Activated T-cell treated with anti-CD3 and anti-CD28 coated beads for 4 hours (primary cell): ENCODE data around the gene FZR1.
"Not testable (repeated sequence)": the region's sequence is repeated elsewhere in the genome, so short reads cannot be mapped to it uniquely, and the experiment has no call there.

Experiments used
- DNase-seq: peaks from one replicate; pipeline ENCODE4 v3.0.0-alpha.2; 2020

FZR1 gene

DNA sequence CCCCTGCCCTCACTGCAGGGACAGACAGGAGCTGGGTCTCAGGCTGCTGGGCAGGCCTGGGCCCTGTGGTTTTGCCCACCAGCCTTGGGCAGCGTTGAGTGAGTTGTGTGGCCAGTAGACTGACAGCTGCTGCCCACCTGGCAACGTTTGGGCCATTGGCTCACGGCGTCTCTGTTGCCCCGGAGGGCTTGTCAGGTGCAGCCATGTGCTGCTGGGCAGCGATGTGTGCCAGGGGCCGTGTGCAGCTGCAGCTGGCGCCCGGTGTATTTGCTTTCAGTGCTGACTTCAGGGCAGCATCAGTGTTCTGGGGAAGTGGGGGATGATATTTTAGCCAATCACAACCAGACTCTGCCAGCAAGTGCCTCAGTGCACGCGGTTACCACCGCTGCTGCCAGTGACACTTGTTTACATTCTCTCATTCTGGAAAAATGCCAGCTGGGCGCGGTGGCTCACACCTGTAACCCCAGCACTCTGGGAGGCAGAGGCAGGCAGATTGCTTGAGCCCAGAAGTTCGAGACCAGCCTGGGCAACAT lies 10.6 kb downstream of the FZR1 start:
- no peak for DNase-seq

- no peak for DNase-seq
Measured at GRCh38 chr19:3517638-3518037, 11.5 kb downstream of the FZR1 start.

DNA sequence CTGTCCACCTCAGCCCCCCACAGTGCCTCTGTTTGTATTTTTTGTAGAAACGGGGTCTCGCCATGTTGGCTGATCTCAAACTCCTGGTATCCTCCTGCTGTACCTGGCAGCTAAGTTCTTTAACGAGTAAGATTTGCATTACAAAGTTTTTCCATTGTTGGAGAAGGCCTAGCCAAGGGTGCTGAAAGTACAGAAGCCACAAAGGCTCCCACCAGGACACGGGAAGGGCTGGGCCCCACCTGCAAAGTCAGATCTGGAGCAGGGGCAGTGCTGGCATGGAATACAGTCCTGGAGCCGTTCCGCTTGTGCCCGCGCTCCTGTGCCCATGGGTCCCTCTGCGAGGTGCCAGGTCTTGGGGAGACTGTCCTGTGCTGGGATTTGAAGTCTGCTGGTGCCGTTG lies 12.1 kb downstream of the FZR1 start:
- DNase-seq = no peak

DNA sequence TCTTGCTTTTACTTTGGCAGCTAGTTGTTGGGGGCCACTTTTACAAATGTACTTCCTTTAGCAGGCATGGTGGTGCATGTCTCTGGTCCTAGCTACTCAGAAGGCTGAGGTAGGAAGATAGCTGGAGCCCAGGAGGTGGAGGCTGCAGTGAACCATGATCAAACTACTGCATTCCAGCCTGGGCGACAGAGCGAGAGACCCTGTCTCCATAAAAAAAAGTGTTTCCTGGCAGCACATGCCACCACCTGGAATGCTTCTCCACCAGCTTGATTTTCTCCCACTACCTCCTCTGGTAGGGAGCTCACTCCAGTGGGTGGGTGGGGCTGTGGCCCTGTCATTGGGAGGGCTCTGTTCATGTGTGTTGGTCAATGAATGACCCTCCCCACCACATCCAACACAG lies 12.5 kb downstream of the FZR1 start:
- DNase-seq = no peak

DNA sequence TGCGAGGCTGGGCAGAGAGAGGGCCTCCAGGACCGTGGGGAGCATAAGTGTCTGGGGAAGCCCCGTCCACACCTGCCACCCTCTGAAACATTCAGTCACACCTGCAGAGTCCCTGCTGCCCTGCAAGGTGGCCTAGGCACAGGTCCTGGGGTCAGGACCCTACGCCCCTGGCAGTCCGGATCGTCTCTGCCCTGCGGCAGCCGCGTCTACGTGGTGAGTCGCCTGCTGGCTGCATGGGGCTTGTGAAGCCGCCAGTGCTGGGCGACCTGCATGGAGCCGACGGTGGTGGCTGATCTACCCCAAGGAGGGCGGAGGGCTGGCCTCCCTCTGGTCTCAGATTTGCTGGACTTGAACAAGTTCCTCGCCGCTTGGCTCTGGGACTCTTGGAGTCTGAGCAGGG lies 13.0 kb downstream of the FZR1 start:
- DNase-seq = no peak

DNA sequence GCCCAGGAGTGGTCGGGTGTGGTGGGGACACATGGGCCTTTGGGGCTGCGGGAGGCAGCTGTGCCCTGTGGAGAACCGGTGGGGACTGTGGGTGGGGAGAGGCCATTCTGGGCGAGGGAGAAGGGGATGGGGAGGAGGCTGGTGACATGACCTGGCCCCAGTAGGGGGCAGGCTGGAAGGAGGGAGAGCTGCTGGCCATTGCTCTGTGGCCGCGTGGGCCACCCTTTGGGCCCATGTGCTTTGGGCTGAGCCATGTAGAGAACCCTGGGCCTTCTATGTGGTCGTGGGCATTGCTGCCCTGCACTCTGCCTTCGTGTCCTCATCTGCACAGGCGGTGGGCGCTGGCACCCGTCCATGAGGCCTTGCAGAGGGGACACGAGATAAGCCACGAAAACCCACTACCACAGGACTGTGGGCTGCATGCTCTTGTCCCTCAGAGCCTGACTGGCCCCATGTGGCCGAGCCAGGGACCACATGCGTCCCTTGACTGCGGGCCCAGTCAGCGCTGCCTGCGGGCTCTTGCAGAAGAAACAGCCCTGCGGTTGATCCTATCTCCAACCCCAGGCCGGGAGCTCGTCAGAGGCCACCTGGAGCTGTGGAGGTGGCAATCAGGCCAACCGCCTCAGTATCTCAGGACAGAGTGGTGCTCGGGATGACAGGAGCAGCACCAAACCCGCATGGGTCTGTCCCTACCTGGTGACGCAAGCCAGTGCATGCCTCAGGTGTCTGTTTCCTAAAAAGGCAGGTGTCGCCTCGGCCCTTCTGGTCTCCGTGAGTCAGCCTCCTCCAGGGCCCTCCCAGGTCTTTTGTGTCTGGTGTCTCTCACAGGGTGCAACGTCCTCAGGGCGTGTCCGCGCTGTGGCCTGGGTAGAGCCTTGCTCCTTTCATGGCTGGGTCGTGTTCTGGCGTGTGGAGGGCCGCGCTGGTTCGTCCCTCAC lies 14.3 kb downstream of the FZR1 start:
- DNase-seq = no peak

- no peak for DNase-seq
Measured at GRCh38 chr19:3521104-3521445, 15.0 kb downstream of the FZR1 start.

DNA sequence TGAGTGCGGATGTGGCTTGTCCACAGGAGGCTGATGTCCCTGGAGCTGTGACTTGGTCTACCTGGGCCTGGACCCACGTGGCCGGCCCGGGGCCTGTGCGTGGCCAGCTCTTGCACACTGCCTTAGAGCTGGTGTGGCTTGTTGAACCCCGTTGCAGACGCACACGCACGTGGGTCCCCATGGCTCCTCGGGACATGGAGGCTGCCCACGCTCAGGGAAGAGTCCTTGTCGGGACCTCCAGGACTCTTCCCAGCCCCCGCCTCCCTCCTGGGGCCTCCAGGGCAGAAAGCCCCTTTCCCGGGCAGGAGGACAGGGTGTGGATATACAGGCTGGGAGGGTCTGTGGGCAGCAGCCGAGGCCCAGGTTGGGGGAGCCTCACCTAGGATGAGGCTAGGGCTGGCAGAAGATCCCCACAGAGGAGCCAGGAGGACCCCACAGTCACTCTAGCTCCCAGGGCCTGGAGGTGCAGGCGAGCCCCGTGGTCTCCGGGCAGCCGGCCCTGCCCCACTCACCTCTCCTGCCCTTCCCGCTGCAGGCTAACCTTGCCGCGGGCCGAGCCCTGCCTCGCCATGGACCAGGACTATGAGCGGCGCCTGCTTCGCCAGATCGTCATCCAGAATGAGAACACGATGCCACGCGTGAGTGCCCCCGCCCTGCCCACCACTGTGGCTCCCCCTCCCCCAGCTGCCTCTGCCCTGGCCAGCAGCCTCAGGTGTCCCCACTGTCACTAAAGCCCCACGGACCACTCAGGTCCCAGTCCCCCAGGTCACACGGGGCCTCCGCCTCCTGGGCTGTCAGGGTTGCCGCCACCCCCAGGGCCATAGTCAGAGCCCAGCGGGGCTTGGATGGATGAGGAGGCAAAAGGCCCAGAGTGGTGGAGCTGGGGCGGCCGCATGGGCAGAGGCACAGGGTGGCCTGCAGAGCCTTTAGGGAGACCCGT lies 16.6 kb downstream of the FZR1 start:
- no peak for DNase-seq

GRCh38 chr19:3523361-3524077 lies 17.4 kb downstream of the FZR1 start:
- DNase-seq = no peak

DNA sequence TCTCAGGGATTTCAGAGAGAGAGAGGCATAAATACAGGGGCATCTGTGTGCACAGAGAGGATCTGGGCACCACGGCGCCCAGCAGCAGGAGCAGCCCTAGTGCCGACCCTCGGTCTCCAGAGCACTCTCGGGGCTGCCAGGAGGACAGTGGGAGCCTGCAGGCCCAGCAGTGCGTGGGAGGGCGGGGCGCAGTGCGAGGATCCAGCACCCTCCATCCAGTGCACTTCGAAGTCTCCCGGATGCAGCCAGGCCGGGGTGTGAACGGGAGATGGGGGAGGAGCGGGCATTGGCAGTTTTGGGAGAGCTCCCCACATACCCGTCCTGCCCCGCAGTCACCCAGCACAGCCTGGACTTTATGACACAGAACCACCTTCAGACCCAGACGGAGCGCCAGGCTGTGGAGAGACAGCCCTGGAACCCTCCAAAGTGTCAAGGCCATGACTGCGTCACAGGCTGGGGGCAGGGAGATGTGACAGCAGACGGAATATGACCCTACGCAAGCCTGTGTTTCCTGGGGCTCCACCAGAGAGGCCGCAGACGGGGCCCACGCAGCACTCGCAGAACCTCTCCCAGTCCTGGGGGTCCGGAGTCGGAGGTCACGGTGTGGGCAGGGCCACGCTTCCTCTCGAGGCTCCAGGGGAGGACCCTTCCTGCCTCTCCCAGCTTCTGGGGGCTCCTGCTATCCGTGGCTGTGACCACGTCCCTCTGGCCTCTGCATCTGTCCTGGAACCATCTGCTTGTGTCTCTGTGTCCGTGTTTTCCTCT lies 18.1 kb downstream of the FZR1 start:
- DNase-seq = no peak

GRCh38 chr19:3524904-3525451 lies 18.9 kb downstream of the FZR1 start:
- DNase-seq = no peak

DNA sequence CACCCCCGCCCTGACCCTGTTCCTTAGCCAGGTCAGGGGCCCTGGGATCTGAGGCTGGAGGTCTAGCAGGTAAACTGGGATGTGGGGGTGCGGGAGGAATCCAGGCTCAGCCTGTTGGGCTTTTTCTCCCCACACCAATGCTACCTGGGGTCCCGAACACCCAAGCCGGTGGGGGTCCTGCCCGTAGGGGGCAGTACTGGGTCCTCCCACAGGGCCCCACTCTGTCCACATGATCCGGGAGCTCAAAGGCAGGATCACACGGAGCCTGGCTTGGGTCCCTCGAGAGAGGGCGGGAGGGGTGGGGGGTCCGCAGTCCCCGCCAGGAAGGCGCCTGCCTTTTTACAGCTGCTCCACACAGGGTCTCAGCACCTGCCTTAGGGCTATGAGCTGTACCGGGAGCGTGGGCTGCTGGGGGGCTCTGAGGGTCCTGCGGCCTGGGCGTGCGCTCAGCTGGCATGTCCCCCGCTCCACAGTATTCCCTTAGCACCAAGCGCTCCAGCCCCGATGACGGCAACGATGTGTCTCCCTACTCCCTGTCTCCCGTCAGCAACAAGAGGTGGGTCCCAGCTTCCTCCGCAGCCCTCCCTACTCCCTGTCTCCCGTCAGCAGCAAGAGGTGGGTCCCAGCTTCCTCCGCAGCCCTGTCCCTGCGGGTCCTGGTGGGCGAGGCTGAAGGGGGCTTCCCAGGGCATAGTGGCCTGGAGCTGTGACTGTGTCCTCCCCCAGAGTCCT lies 20.6 kb downstream of the FZR1 start:
- no peak for DNase-seq

- no peak for DNase-seq
Measured at GRCh38 chr19:3527238-3527910, 21.3 kb downstream of the FZR1 start.

- DNase-seq = no peak
Measured at GRCh38 chr19:3528080-3528479, 22.0 kb downstream of the FZR1 start.

DNA sequence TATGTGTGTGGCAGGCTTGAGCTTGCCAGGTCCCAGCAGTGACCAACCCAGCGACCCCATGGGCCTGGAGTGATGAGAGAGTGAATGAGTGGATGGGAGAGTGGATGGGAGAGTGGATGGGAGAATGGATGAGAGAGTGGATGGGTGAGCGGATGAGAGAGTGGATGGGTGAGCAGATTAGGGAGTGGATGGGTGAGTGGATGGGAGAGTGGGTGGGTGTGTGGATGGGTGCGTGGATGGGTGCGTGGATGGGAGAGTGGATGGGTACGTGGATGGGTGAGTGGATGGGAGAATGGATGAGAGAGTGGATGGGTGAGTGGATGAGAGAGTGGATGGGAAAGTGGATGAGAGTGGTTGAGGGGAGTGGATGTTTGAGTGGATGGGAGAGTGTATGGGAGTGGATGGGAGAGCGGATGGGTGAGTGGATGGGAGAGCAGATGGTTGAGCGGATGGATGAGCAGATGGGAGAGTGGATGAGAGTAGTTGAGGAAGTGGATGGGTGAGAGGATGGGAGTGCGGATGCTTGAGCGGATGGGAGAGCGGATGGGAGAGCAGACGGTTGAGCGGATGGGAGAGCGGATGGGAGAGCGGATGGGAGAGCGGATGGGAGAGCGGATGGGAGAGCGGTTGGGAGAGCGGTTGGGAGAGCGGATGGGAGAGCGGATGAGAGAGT lies 22.6 kb downstream of the FZR1 start:
- no peak for DNase-seq

DNA sequence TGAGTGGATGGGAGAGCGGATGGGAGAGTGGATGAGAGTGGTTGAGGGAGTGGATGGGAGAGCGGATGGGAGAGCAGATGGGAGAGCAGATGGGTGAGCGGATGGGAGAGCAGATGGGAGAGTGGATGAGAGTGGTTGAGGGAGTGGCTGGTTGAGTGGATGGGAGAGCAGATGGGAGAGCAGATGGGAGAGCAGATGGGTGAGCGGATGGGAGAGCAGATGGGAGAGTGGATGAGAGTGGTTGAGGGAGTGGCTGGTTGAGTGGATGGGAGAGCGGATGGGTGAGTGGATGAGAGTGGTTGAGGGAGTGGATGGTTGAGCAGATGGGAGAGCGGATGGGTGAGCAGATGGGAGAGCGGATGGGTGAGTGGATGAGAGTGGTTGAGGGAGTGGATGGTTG lies 23.2 kb downstream of the FZR1 start:
- DNase-seq = not testable (repeated sequence)

- DNase-seq = no peak
Measured at GRCh38 chr19:3530389-3530788, 24.3 kb downstream of the FZR1 start.

DNA sequence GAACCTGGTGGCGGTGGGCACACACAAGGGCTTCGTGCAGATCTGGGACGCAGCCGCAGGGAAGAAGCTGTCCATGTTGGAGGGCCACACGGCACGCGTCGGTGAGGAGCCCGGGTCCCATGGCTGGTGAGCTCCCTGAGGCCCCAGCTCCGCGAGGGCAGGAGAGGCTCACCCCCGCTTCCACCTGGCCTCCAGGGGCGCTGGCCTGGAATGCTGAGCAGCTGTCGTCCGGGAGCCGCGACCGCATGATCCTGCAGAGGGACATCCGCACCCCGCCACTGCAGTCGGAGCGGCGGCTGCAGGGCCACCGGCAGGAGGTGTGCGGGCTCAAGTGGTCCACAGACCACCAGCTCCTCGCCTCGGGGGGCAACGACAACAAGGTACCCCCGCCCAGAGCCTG lies 25.6 kb downstream of the FZR1 start:
- DNase-seq = no peak

- DNase-seq = no peak
Measured at GRCh38 chr19:3532154-3532786, 26.2 kb downstream of the FZR1 start.
